GM20000 (cell line): ENCODE data around the gene RBBP8NL.

Source experiments
- DNase-seq: peaks from one replicate; pipeline ENCODE4 v3.0.0; 2012; ENCODE audit warnings: low spot score
- CTCF ChIP-seq: IDR thresholded peaks from 2 replicates; pipeline ENCODE4 v1.5.1; 2012; ENCODE audit warnings: mild to moderate bottlenecking, control low read depth; ENCODE audit errors: extremely low read depth, missing control alignments

RBBP8NL gene

GRCh38 chr20:62422636-62423325 is 4.6 kb downstream of the RBBP8NL start:
- no peak for TF ChIP-seq CTCF
- no peak for DNase-seq

GRCh38 chr20:62421716-62421990 is 5.7 kb downstream of the RBBP8NL start:
- TF ChIP-seq CTCF, result no peak
- no peak for DNase-seq

- TF ChIP-seq CTCF, result no peak
These were observed 6.3 kb downstream of the RBBP8NL start for GRCh38 chr20:62420846-62421715.

GRCh38 chr20:62419759-62420158 is 7.6 kb downstream of the RBBP8NL start:
- TF ChIP-seq CTCF, result no peak
- DNase-seq, result no peak

More at GRCh38 chr20:62420846-62421715, 6.3 kb downstream of the RBBP8NL start:
- no peak for DNase-seq

- no peak for TF ChIP-seq CTCF
- DNase-seq, result no peak
These were observed 8.4 kb downstream of the RBBP8NL start for GRCh38 chr20:62418709-62419487.

- no peak for TF ChIP-seq CTCF
- DNase-seq, result no peak
These were observed 9.2 kb downstream of the RBBP8NL start for GRCh38 chr20:62417981-62418708.
